Skeletal muscle tissue (tissue), 4 donors: ENCODE results near the gene AFTPH. TPM values are rescaled to one million over a fixed set of nuclear protein-coding genes. Genes with fewer than 3 reads are reported as not detected.

Experiments used
- H3K27ac ChIP-seq: one replicate; pipeline ENCODE4 v1.7.0; 2013; ENCODE audit warnings: mild to moderate bottlenecking, low read depth, low read length, inconsistent platforms
- H3K27me3 ChIP-seq, 3 donors: one replicate each; pipeline ENCODE4 v1.7.0; 2013; ENCODE audit warnings: low read length in 3 of 3; ENCODE audit not compliant: control insufficient read depth in 3 of 3, insufficient read depth in 3 of 3
- H3K36me3 ChIP-seq, 3 donors: one replicate each; pipeline ENCODE4 v1.7.0; 2013; ENCODE audit warnings: low read length in 3 of 3; ENCODE audit not compliant: control insufficient read depth in 3 of 3, insufficient read depth in 3 of 3
- H3K4me1 ChIP-seq, 3 donors: one replicate each; pipeline ENCODE4 v1.7.0; 2013; ENCODE audit warnings: low read length in 3 of 3, mild to moderate bottlenecking in 3 of 3; ENCODE audit not compliant: control insufficient read depth in 3 of 3, insufficient read depth in 3 of 3
- H3K4me3 ChIP-seq, 3 donors: one replicate each; pipeline ENCODE4 v1.7.0; 2013; ENCODE audit warnings: low read length in 3 of 3
- H3K9ac ChIP-seq, 3 donors: one replicate each; pipeline ENCODE4 v1.7.0; 2013; ENCODE audit warnings: low read length in 3 of 3, mild to moderate bottlenecking in 3 of 3, moderate library complexity in 2 of 3, low read depth in 1 of 3
- H3K9me3 ChIP-seq, 3 donors: one replicate each; pipeline ENCODE4 v1.7.0; 2013; ENCODE audit warnings: low read length in 3 of 3; ENCODE audit not compliant: control insufficient read depth in 3 of 3
- total RNA-seq: library from RNA; depleted of rRNA; stranded (reverse); fragments of >200 nt; gene quantifications from one replicate; pipeline ENCODE4 v1.2.3, GENCODE V29; 2014
- donor health status: Osteomylitis.

Gene AFTPH
- total RNA-seq, 1 donor from 2014 or later, result 36.0 TPM

DNA sequence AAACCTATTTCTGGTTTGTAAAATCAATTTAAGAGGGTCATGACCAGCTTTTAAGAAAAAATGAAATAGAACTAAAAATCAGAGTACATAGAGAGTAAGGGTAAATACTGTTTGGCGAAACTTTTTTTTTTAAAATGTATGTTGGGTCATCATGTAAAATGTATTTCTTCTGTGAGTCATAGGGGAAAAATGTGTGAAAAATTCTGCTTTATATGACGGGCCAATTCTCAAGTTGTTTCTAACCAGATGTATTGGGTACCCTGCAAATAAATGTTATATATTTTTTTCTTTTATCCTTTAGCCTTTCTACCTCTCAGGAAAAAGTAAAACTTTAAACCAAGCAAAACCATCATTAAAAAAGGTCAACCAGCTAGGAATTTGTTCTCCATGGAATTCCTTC, 13.9 kb downstream of the AFTPH start:
- H3K4me3 ChIP-seq, result no peak overlapping the region
- peaks cover 0 to 4% (median 0%) of the 10 kb centered on the region in 3 donors for H3K4me1 ChIP-seq
- no peaks in the 10 kb centered on the region for H3K9me3 ChIP-seq
- no peaks in the 10 kb centered on the region for H3K27me3 ChIP-seq
- H3K9ac ChIP-seq, result no peak overlapping the region
- H3K27ac ChIP-seq, result no peak overlapping the region
- H3K36me3 ChIP-seq, result no peaks in the 10 kb centered on the region

DNA sequence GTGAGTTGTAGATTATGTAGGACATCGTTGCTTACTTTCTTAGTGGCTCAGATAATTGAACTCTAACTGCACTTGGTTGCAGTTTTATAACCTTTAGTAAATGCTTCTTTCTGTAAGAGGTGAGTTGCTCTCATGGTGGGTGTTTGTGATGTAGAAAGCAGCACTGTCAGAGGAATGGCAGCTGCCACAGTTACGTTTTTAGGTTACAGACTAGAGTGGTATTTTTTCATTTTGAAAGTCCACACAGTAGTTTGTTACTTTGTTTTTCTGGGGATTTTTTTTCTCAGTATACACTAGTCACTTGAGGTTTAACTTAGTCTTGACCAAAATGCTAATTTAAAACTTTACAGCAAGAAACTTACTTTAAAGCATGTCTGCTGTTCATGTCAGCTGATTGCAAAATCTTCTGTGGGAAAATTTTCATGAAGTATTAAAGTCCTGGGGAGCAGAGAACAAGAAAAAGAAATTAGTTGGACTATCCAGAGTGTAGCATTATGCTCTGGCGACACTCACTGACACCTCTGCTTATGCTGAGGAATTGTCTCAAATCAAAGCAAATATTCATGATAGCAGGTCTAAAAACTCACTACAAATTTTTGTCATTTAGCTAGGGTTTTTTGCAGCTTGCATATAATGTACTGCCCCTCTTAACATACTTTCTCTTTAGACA, 14.8 kb downstream of the AFTPH start:
- Histone ChIP-seq H3K27ac (no peak overlapping the region), H3K9me3 (no peaks in the 10 kb centered on the region), H3K27me3 (no peaks in the 10 kb centered on the region), H3K9ac (no peak overlapping the region), H3K4me3 (no peak overlapping the region), H3K36me3 (no peaks in the 10 kb centered on the region), H3K4me1 (peaks cover 0 to 4% (median 0%) of the 10 kb centered on the region in 3 donors)

DNA sequence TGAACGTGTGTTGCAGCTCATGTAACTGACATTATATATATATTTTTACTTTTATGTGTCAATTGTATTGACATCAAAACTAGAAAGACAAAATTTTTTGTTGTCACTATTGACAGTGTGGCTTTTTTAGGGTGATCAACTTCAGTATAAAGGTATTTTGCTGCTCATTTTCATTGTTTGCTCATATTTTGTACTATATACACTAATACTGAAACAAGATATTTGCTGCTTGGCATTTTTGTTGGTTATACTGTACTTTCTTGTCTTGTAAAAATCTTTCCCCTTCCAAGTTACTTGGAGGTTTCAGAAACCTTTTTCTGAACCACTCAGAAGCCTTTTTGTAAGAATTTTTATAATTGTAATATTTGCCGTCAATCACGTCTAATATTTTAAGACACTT, 16.5 kb downstream of the AFTPH start:
- Histone ChIP-seq H3K4me1 (peaks cover 0 to 4% (median 0%) of the 10 kb centered on the region in 3 donors), H3K27ac (no peak overlapping the region), H3K9ac (no peak overlapping the region), H3K36me3 (no peaks in the 10 kb centered on the region), H3K27me3 (no peaks in the 10 kb centered on the region), H3K9me3 (no peaks in the 10 kb centered on the region), H3K4me3 (no peak overlapping the region)

DNA sequence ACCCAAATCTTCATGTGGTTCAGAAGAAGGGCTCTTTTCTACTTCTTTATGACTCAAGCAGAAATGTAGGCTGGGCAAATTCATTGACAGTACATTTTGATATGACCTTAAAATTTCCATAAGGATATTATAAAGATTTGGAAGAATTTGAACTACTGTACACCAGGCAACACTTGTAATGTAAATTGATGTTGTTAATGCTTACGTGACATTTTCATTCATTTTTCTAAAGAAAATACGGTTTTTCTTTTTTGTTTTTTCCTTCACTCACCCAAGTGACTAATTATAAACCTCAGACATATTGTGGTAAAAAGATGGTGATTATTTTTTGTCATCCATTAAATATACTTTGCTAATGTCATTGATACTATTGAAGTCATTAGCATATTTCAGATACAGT, 17.4 kb downstream of the AFTPH start:
- H3K36me3 ChIP-seq, result no peaks in the 10 kb centered on the region
- H3K4me1 ChIP-seq, result peaks cover 0 to 4% (median 0%) of the 10 kb centered on the region in 3 donors
- H3K4me3 ChIP-seq, result no peak overlapping the region
- H3K9me3 ChIP-seq, result no peaks in the 10 kb centered on the region
- H3K27me3 ChIP-seq, result no peaks in the 10 kb centered on the region
- H3K27ac ChIP-seq, result no peak overlapping the region
- no peak overlapping the region for H3K9ac ChIP-seq

DNA sequence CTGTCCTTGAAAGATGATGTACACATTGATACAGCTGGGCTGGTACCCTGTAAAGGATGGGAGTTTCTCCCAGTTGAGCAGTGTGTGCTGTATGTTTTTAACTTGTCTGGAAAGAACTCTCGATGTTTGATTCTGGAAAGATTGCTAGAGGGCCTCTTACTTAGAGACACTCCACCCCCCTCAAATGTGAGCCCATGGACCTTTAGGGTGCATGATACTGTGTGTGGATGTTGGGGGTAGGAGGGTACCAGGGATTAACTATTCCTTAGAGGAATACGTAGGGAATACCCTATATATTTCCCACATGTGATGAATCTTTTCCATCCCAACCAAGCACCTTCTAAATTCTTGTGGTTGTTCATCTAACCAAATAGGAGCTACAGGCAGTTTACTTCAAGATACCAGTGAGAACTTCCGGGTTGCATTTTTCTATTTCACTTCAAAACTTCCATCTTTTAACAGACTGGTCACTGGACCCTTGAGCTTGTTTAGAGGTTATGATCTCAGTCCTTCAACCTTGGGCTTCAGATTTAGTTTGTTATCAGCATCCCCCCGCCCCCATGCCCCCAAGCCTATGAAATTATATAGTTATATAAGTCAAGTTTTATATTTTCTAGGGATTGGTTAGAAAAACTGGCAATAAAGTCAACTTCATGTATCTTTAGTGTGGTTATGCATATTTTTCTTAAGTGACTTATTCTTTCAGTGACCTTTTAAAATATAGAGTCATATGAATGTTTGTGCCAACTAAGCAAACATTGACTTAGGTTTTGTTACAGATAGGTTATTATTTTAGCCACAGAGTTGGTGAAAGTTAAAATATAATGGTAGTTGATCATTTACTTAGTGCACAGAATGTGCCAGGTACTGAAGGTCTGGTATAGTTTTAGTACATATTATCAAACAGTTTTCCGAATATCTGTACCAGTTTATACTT, 18.2 kb downstream of the AFTPH start:
- Histone ChIP-seq H3K4me1 (peaks cover 0 to 4% (median 0%) of the 10 kb centered on the region in 3 donors), H3K27me3 (no peaks in the 10 kb centered on the region), H3K4me3 (no peak overlapping the region), H3K27ac (no peak overlapping the region), H3K36me3 (no peaks in the 10 kb centered on the region), H3K9me3 (no peaks in the 10 kb centered on the region), H3K9ac (no peak overlapping the region)

DNA sequence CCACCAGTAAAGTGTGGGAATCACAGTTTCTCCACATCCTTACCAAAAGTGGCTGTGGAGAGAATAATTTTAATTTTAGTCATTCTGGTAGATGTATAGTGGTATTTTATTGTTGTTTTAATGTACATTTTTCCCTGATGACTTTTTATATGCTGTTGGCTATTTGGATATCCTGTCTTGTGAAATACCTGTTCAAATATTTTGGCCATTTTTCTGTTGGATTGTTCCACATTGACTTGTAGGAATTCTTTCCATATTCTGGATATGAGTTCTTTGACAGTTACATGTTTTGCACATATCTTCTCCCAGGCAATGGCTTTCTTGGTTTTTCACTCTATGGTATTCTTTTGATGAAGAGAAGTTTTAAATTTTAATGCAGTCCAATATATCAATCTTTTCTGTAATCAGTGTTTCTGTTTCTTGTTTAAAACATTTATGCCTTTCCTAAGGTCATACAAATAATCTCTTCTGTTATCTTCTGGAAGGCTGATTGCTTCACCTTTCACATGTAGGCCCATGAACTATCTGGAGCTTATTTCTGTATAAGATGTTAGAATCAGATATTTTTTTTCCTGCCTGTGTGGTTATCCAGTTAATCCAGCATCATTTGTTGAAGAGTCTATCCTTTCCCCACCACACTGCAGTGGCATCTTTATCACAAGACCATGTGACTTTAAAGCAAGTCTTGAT, 19.0 kb downstream of the AFTPH start:
- Histone ChIP-seq H3K9me3 (no peaks in the 10 kb centered on the region), H3K27me3 (no peaks in the 10 kb centered on the region), H3K4me1 (peaks cover 0 to 4% (median 0%) of the 10 kb centered on the region in 3 donors), H3K4me3 (no peak overlapping the region), H3K36me3 (no peaks in the 10 kb centered on the region), H3K9ac (no peak overlapping the region), H3K27ac (no peak overlapping the region)

DNA sequence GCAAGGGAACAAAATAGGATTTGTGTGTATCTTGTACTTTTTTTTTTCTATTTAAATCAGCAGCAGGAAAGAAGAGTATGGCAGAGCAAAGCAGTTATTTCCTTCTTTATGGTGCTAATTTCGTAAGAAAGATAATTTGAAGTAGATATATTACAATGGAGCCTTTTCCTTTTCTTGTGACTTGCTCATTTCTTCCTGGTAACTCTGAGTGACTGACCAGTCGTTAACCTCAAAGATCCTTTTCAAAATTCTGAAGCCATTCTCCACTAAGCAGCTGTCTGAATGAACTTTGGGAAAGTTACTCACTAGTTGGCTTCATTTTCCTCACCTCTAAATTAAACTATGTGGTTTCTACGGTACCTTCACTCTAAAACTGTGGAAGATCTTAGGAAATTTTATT, 24.6 kb downstream of the AFTPH start:
- Histone ChIP-seq H3K4me3 (no peak overlapping the region), H3K27ac (no peak overlapping the region), H3K27me3 (no peaks in the 10 kb centered on the region), H3K9ac (no peak overlapping the region), H3K4me1 (no peaks in the 10 kb centered on the region), H3K36me3 (peaks cover 0 to 4% (median 0%) of the 10 kb centered on the region in 3 donors), H3K9me3 (no peaks in the 10 kb centered on the region)

DNA sequence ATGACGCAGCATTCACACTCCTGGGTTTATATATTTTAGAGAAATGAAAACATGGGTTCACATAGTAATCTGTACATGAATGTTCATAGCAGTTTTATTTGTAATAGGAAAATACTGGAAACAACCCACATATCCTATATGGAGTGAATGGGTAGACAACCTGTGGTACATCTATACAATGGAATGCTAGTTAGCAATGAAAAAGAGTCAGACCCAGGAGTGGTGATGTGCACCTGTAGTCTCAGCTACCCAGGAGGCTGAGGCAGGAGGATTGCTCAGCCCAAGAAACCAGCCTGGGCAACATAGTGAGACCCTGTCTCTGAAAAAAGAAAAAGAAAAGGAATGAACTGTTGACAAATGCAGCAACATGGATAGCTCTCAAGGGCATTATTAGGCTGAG, 25.9 kb downstream of the AFTPH start:
- Histone ChIP-seq H3K9ac (no peak overlapping the region), H3K36me3 (peaks cover 0 to 4% (median 0%) of the 10 kb centered on the region in 3 donors), H3K4me1 (no peaks in the 10 kb centered on the region), H3K4me3 (no peak overlapping the region), H3K27me3 (no peaks in the 10 kb centered on the region), H3K9me3 (no peaks in the 10 kb centered on the region), H3K27ac (no peak overlapping the region)

DNA sequence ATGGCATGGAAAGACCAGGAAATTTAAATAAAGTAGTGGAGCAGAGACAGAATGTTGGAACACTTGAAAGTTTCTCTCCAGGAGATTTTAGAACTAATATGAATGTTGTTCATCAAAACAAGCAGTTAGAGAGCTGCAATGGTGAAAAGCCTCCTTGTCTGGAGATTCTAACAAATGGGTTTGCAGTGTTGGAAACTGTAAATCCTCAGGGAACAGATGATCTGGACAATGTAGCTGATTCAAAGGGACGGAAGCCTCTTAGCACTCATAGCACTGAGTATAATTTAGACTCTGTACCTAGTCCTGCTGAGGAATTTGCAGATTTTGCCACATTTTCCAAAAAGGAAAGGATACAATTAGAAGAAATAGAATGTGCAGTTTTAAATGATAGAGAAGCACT, 27.7 kb downstream of the AFTPH start:
- no peaks in the 10 kb centered on the region for H3K9me3 ChIP-seq
- no peak overlapping the region for H3K9ac ChIP-seq
- no peaks in the 10 kb centered on the region for H3K27me3 ChIP-seq
- H3K27ac ChIP-seq, result no peak overlapping the region
- peaks cover 0 to 4% (median 0%) of the 10 kb centered on the region in 3 donors for H3K36me3 ChIP-seq
- no peak overlapping the region for H3K4me3 ChIP-seq
- no peaks in the 10 kb centered on the region for H3K4me1 ChIP-seq
